Lung (tissue), 12 donors: ENCODE measurements around the gene PDE2A. TPM values are rescaled to one million over a fixed set of nuclear protein-coding genes. Genes with fewer than 3 reads are reported as not detected.

ENCODE experiments used
- ATAC-seq: fragments of 200-7000 bp; cut with Tn5 transposase; one replicate; pipeline ENCODE4 v1.9.1; 2020; ENCODE audit warnings: moderate number of reproducible peaks; ENCODE audit not compliant: insufficient read depth, low FRiP score
- DNase-seq, 3 donors: peaks; one replicate each; pipeline ENCODE4 v3.0.0-alpha.2; 2013 to 2017
- H3K27ac ChIP-seq, 2 donors: one replicate each; pipeline ENCODE4 v1.5.1; 2013; ENCODE audit warnings: mild to moderate bottlenecking in 2 of 2, moderate library complexity in 2 of 2, control low read depth in 1 of 2, inconsistent platforms in 1 of 2, low read depth in 1 of 2, low read length in 1 of 2
- H3K27me3 ChIP-seq, 3 donors: one replicate each; pipeline ENCODE4 v1.5.1; 2013; ENCODE audit warnings: low read length in 2 of 3; ENCODE audit not compliant: control insufficient read depth in 3 of 3, insufficient read depth in 3 of 3
- H3K36me3 ChIP-seq, 4 donors: one replicate each; pipeline ENCODE4 v1.5.1; 2013; ENCODE audit warnings: low read length in 4 of 4, mild to moderate bottlenecking in 1 of 4, moderate library complexity in 1 of 4; ENCODE audit not compliant: control insufficient read depth in 4 of 4, insufficient read depth in 4 of 4
- H3K4me1 ChIP-seq, 5 donors: one replicate each; pipeline ENCODE4 v1.5.1; 2013; ENCODE audit warnings: low read length in 5 of 5, mild to moderate bottlenecking in 2 of 5, moderate library complexity in 1 of 5; ENCODE audit not compliant: control insufficient read depth in 5 of 5, insufficient read depth in 5 of 5
- H3K4me3 ChIP-seq: one replicate; pipeline ENCODE4 v1.5.1; 2013; ENCODE audit warnings: mild to moderate bottlenecking, control low read depth, moderate library complexity
- H3K9ac ChIP-seq, 2 donors: one replicate each; pipeline ENCODE4 v1.5.1; 2013; ENCODE audit warnings: low read length in 2 of 2, control low read depth in 1 of 2; ENCODE audit not compliant: insufficient read depth in 1 of 2
- H3K9me3 ChIP-seq, 4 donors: one replicate each; pipeline ENCODE4 v1.5.1; 2013; ENCODE audit warnings: low read length in 3 of 4, mild to moderate bottlenecking in 1 of 4, moderate library complexity in 1 of 4; ENCODE audit not compliant: control insufficient read depth in 4 of 4, insufficient read depth in 3 of 4
- WGBS, 2 donors: extraction: QIAGEN DNeasy Blood & Tissue Kit; methylation state at CpG; one replicate each; pipeline ENCODE4 v1.1.7; 2013; 5-methylcytosine and 5-hydroxymethylcytosine counted together
- polyA plus RNA-seq, 2 donors: library from polyadenylated mRNA; stranded (reverse); fragments of 200-250 nt; gene quantifications; one replicate each; pipeline ENCODE4 v1.2.1, GENCODE V29; 2013
- total RNA-seq, 2 donors: library from RNA; depleted of rRNA in 1 of 2; stranded (reverse); fragments of >200 nt in 1 of 2; gene quantifications; one replicate each; pipeline ENCODE4 v1.2.1, GENCODE V29; 2014 to 2021
- TF ChIP-seq, protein P1 (sequence below): IDR thresholded peaks from 2 replicates; pipeline ENCODE4 v1.5.1; 2012; ENCODE audit warnings: mild to moderate bottlenecking; ENCODE audit errors: control extremely low read depth, extremely low read depth
- donor health status: control.
- donor health status: control.
- donor health status: Bipolar disorder and iron deficiency.
- donor health status: healthy.
- donor health status: DM: yes; HTN: yes; CAD: no.

Gene PDE2A
- total and polyA plus RNA-seq, 4 donors: 7.7 to 20.5 (median 12.7) TPM

DNA sequence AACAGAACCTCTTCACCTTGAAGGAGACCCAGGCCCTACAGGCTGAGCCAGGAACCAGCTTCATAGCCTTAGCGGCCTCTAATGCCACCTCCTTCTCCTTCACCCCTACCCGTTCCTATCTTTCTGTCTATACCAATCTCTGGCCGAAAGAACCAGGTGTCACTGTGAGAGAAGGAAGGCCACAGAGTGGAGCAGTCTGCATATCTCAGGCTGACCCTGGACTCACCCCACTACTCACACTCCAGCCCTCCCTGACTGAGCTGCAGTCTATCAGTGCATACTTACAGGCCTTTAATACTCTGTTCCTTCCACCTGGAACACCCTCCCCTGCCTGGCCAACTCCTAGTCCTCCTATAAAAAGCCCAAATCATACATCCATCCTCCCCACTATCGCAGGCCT is 45.3 kb upstream of the PDE2A start:
- WGBS, 2 donors: 72 to 77% methylated on average over 4 of the region's 4 CpGs
- no peaks in the 10 kb centered on the region for H3K9me3 ChIP-seq
- peaks cover 13 to 46% (median 25%) of the 10 kb centered on the region in 5 donors for H3K4me1 ChIP-seq
- H3K27ac ChIP-seq: peak overlapping the region; percentile 77 to 94
- ATAC-seq (no peak), DNase-seq (no peak)
- TF ChIP-seq, protein P1, sequence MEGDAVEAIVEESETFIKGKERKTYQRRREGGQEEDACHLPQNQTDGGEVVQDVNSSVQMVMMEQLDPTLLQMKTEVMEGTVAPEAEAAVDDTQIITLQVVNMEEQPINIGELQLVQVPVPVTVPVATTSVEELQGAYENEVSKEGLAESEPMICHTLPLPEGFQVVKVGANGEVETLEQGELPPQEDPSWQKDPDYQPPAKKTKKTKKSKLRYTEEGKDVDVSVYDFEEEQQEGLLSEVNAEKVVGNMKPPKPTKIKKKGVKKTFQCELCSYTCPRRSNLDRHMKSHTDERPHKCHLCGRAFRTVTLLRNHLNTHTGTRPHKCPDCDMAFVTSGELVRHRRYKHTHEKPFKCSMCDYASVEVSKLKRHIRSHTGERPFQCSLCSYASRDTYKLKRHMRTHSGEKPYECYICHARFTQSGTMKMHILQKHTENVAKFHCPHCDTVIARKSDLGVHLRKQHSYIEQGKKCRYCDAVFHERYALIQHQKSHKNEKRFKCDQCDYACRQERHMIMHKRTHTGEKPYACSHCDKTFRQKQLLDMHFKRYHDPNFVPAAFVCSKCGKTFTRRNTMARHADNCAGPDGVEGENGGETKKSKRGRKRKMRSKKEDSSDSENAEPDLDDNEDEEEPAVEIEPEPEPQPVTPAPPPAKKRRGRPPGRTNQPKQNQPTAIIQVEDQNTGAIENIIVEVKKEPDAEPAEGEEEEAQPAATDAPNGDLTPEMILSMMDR: no peak
- no peaks in the 10 kb centered on the region for H3K27me3 ChIP-seq
- H3K36me3 ChIP-seq: peaks cover 0 to 20% (median 4%) of the 10 kb centered on the region in 4 donors
- no peak overlapping the region for H3K4me3 ChIP-seq
- H3K9ac ChIP-seq: peak overlapping the region in 1 of 2 donors; percentile 43

DNA sequence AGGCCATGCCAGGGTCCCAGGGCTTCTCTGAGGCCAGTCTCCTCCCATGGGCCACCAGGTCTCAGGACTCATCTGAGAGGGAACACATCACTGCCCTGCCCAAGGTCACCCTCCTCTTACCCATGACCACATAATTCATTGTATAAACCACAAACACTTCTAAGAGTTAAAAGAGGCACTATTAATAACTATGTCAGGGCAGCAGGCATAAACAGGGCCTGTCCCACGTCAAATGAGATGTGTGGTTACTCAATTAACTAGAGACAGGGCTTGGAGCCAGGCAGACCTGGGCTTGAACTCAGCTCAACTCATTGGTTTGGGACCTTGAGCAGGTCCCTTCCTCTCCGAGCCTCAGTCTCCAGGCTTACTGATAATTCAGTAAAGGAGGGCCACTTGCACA is 44.9 kb upstream of the PDE2A start:
- Histone ChIP-seq H3K27me3 (no peaks in the 10 kb centered on the region), H3K9me3 (no peaks in the 10 kb centered on the region), H3K4me3 (no peak overlapping the region), H3K27ac (peak overlapping the region; percentile 77 to 94), H3K9ac (peak overlapping the region in 1 of 2 donors; percentile 43), H3K4me1 (peaks cover 13 to 46% (median 25%) of the 10 kb centered on the region in 5 donors), H3K36me3 (peaks cover 0 to 20% (median 4%) of the 10 kb centered on the region in 4 donors)
- TF ChIP-seq, protein P1: no peak
- ATAC-seq (no peak), DNase-seq (no peak)
- 23 to 34% methylated on average over 2 of the region's 2 CpGs for WGBS, 2 donors

DNA sequence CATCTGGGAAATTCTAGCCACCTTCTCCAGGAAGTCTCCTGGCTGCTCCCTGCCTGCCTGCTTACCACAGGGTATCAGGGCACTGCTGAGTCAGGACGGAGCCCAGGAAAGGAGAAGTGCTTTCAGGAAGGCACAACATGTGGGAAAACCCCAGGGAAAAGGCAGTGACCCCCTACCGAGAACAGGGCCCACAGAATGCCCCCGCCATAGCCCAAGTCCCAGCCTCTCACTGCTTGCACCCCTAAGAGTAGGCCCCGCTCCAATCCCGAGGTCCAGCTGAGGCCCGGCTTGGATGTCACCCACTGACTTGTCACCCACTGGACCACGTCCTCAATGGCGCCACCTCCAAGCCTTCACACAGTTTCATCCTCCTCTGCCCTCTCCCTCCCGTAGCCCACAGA is 43.9 kb upstream of the PDE2A start:
- WGBS, 2 donors: 57 to 70% methylated on average over 9 of the region's 9 CpGs

More for the DNA sequence above, 43.9 kb upstream of the PDE2A start:
- TF ChIP-seq, protein P1: no peak
- Histone ChIP-seq H3K9ac (no peak overlapping the region), H3K4me3 (no peak overlapping the region), H3K27ac (peak overlapping the region; percentile 26 to 77), H3K36me3 (peaks cover 0 to 24% (median 5%) of the 10 kb centered on the region in 4 donors), H3K4me1 (peaks cover 13 to 49% (median 26%) of the 10 kb centered on the region in 5 donors), H3K9me3 (no peaks in the 10 kb centered on the region), H3K27me3 (no peaks in the 10 kb centered on the region)
- no peak for ATAC-seq
- no peak for DNase-seq
